ENCODE measurements around the gene KCNJ10. TPM values are rescaled to one million over a fixed set of nuclear protein-coding genes. Genes with fewer than 3 reads are reported as not detected.
"Not testable (repeated sequence)": the region's sequence is repeated elsewhere in the genome, so short reads cannot be mapped to it uniquely, and the experiment has no call there.

The KCNJ10 gene
- total and polyA plus RNA-seq, 2 donors from 2014 or later = 4.9 to 57.6 TPM

DNA sequence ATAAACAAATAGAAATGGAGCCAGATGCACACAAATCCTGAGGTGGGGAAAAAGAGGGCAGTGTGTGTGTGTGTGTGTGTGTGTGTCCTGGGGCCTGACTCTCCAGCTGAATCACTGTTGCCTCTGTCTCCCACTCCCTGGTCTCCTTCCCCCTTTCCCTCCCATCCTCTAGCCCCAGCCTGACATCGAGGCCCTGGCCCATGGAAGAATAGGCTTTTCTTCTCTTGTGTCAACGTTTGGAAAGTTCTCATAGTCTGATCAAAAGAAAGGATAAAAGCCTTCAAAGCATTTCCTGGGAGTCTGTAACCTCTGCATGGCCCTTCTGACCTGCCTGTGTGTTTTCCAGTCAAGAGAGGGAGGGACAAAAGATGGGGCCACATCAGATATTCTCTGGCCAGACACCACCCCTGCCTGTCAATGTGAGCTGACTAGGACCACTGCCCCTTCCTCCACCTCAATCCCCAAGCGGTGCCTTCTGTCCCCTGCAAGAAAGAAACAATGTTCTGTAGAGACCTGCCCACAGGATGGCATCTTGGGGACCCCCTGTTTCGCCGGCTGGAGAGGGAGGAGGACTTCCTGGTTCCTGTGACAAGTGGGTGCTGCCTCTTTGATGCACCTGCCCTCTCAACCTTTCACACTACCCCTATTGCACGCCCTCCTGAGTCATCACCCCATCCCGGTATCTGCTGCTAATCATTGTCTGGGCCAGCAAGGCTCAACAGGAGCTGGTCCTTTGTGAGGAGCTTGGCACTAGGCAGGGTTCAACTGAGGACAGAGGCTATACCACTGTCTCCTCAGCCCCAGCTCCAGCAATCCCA is 16.2 kb downstream of the KCNJ10 start:
- Histone ChIP-seq H3K4me3 (ENCODE audit: low read length in 3 of 3) (no peak overlapping the region), H3K27ac (ENCODE audit: low read depth in 2 of 2, low read length in 2 of 2) (no peak overlapping the region), H3K9ac (ENCODE audit: low read length in 3 of 3) (no peak overlapping the region), H3K27me3 (ENCODE audit: control insufficient read depth, insufficient read depth, low read length) (no peaks in the 10 kb centered on the region), H3K4me1 (ENCODE audit: control insufficient read depth in 2 of 3, insufficient read depth in 2 of 3, low read depth in 1 of 3, low read length in 3 of 3) (no peaks in the 10 kb centered on the region), H3K9me3 (ENCODE audit: control insufficient read depth in 2 of 3, insufficient read depth in 1 of 3, low read length in 3 of 3) (no peaks in the 10 kb centered on the region), H3K36me3 (ENCODE audit: control insufficient read depth in 2 of 3, insufficient read depth in 3 of 3, low read length in 3 of 3) (no peaks in the 10 kb centered on the region)
- TF ChIP-seq, protein P1, sequence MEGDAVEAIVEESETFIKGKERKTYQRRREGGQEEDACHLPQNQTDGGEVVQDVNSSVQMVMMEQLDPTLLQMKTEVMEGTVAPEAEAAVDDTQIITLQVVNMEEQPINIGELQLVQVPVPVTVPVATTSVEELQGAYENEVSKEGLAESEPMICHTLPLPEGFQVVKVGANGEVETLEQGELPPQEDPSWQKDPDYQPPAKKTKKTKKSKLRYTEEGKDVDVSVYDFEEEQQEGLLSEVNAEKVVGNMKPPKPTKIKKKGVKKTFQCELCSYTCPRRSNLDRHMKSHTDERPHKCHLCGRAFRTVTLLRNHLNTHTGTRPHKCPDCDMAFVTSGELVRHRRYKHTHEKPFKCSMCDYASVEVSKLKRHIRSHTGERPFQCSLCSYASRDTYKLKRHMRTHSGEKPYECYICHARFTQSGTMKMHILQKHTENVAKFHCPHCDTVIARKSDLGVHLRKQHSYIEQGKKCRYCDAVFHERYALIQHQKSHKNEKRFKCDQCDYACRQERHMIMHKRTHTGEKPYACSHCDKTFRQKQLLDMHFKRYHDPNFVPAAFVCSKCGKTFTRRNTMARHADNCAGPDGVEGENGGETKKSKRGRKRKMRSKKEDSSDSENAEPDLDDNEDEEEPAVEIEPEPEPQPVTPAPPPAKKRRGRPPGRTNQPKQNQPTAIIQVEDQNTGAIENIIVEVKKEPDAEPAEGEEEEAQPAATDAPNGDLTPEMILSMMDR (IDR thresholded peaks at IDR 0.05; ENCODE audit: borderline replicate concordance, extremely low read depth, insufficient read depth) = no peak
- intact Hi-C loops (cut with DNase I) = no loop called here
- FAIRE-seq (no peak), DNase-seq (no peak)

- no peak overlapping the region for H3K27ac ChIP-seq (ENCODE audit: low read depth in 2 of 2, low read length in 2 of 2)
- FAIRE-seq = no peak
Observed at GRCh38 chr1:160052936-160053335, 17.0 kb downstream of the KCNJ10 start.

DNA sequence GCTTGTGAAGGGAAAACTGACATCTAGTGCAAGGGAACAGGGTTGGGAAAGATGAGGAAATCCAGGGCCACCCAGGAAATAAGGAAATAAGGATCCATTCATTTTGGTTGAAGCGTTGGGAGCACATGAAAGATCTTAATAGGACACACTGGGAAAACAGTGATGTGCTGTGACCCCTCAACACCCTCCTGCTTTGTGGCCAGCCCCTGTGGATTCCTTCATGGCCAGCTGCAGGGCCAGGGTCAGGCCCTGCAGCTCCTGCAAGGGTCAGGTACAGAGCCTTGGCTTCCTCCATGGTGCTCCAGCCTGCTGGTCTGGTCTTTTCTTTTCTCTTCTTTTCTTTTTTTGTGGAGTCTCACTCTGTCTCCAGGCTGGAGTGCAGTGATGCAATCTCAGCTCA is 19.3 kb downstream of the KCNJ10 start:
- FAIRE-seq (no peak), DNase-seq (peak in 1 of 5 donors; percentile 0)
- intact Hi-C loops (cut with DNase I) = no loop called here

More at GRCh38 chr1:160052936-160053335, 17.0 kb downstream of the KCNJ10 start:
- Histone ChIP-seq H3K9ac (ENCODE audit: low read length in 3 of 3) (no peak overlapping the region), H3K4me1 (ENCODE audit: control insufficient read depth in 2 of 3, insufficient read depth in 2 of 3, low read depth in 1 of 3, low read length in 3 of 3) (no peaks in the 10 kb centered on the region), H3K36me3 (ENCODE audit: control insufficient read depth in 2 of 3, insufficient read depth in 3 of 3, low read length in 3 of 3) (no peaks in the 10 kb centered on the region), H3K27me3 (ENCODE audit: control insufficient read depth, insufficient read depth, low read length) (no peaks in the 10 kb centered on the region), H3K4me3 (ENCODE audit: low read length in 3 of 3) (no peak overlapping the region), H3K9me3 (ENCODE audit: control insufficient read depth in 2 of 3, insufficient read depth in 1 of 3, low read length in 3 of 3) (no peaks in the 10 kb centered on the region)
- TF ChIP-seq, protein P1 (IDR thresholded peaks at IDR 0.05; ENCODE audit: borderline replicate concordance, extremely low read depth, insufficient read depth) = no peak
- DNase-seq = peak in 4 of 5 donors; percentile 25 to 62 (median 38)
- intact Hi-C loops (cut with DNase I) = no loop called here

GRCh38 chr1:160050182-160050581 is 19.8 kb downstream of the KCNJ10 start:
- FAIRE-seq; H3K36me3 ChIP-seq (ENCODE audit: control insufficient read depth in 2 of 3, insufficient read depth in 3 of 3, low read length in 3 of 3); intact Hi-C loops (cut with DNase I); H3K9ac ChIP-seq (ENCODE audit: low read length in 3 of 3); H3K9me3 ChIP-seq (ENCODE audit: control insufficient read depth in 2 of 3, insufficient read depth in 1 of 3, low read length in 3 of 3); H3K27me3 ChIP-seq (ENCODE audit: control insufficient read depth, insufficient read depth, low read length); H3K4me1 ChIP-seq (ENCODE audit: control insufficient read depth in 2 of 3, insufficient read depth in 2 of 3, low read depth in 1 of 3, low read length in 3 of 3); DNase-seq; H3K27ac ChIP-seq (ENCODE audit: low read depth in 2 of 2, low read length in 2 of 2); H3K4me3 ChIP-seq (ENCODE audit: low read length in 3 of 3): not testable (repeated sequence)

More for the DNA sequence above, 19.3 kb downstream of the KCNJ10 start:
- Histone ChIP-seq H3K9me3 (ENCODE audit: control insufficient read depth in 2 of 3, insufficient read depth in 1 of 3, low read length in 3 of 3) (no peaks in the 10 kb centered on the region), H3K27ac (ENCODE audit: low read depth in 2 of 2, low read length in 2 of 2) (no peak overlapping the region), H3K36me3 (ENCODE audit: control insufficient read depth in 2 of 3, insufficient read depth in 3 of 3, low read length in 3 of 3) (no peaks in the 10 kb centered on the region), H3K4me1 (ENCODE audit: control insufficient read depth in 2 of 3, insufficient read depth in 2 of 3, low read depth in 1 of 3, low read length in 3 of 3) (peaks cover 0 to 5% (median 0%) of the 10 kb centered on the region in 3 donors), H3K27me3 (ENCODE audit: control insufficient read depth, insufficient read depth, low read length) (no peaks in the 10 kb centered on the region), H3K4me3 (ENCODE audit: low read length in 3 of 3) (no peak overlapping the region), H3K9ac (ENCODE audit: low read length in 3 of 3) (no peak overlapping the region)
- TF ChIP-seq, protein P1 (IDR thresholded peaks at IDR 0.05; ENCODE audit: borderline replicate concordance, extremely low read depth, insufficient read depth) = no peak

Measured in kidney (tissue), 14 donors.